Fibroblast of lung (primary cell): Measurements from ENCODE around the gene ZNF552. TPM values are rescaled to one million over a fixed set of nuclear protein-coding genes. Genes with fewer than 3 reads are reported as not detected.

ENCODE experiments used
- DNase-seq, 2 donors: peaks; one replicate each; pipeline versions ENCODE4 v3.0.0 to v3.0.0-alpha.2; 2010; ENCODE audit warnings: low read depth in 2 of 2
- H2AFZ ChIP-seq: 2 replicates; pipeline ENCODE4 v1.5.1; 2012; ENCODE audit warnings: low read length, control low read depth, inconsistent platforms
- H3K27ac ChIP-seq: 2 replicates; pipeline ENCODE4 v1.5.1; 2011; ENCODE audit warnings: low read length, control low read depth; ENCODE audit not compliant: insufficient read depth
- H3K27me3 ChIP-seq: 2 replicates; pipeline ENCODE4 v1.5.1; 2011; ENCODE audit warnings: mild to moderate bottlenecking, low read length; ENCODE audit not compliant: control insufficient read depth, insufficient read depth
- H3K36me3 ChIP-seq: 2 replicates; pipeline ENCODE4 v1.5.1; 2011; ENCODE audit warnings: low read length; ENCODE audit not compliant: control insufficient read depth, insufficient read depth
- H3K4me1 ChIP-seq: 2 replicates; pipeline ENCODE4 v1.5.1; 2011; ENCODE audit warnings: low read length; ENCODE audit not compliant: control insufficient read depth, insufficient read depth; ENCODE audit errors: extremely low read depth
- H3K4me2 ChIP-seq: 2 replicates; pipeline ENCODE4 v1.5.1; 2011; ENCODE audit warnings: low read length, control low read depth; ENCODE audit not compliant: insufficient read depth; ENCODE audit errors: extremely low read depth
- H3K4me3 ChIP-seq, 4 experiments: fragments of 200-600 bp in 1 of 4; sonication (generic) in 1 of 4; replicated peaks in 1 of 4; 2 replicates each; pipeline ENCODE4 v1.5.1; 2011 to 2016; ENCODE audit warnings: low read length in 4 of 4, low read depth in 3 of 4, mild to moderate bottlenecking in 3 of 4, control low read depth in 2 of 4, inconsistent platforms in 1 of 4, mixed read lengths in 1 of 4; ENCODE audit not compliant: insufficient read depth in 1 of 4; ENCODE audit errors: control extremely low read depth in 1 of 4
- H3K79me2 ChIP-seq: 2 replicates; pipeline ENCODE4 v1.5.1; 2012; ENCODE audit warnings: mild to moderate bottlenecking, low read length, inconsistent platforms; ENCODE audit not compliant: control insufficient read depth, insufficient read depth
- H3K9ac ChIP-seq: 2 replicates; pipeline ENCODE4 v1.5.1; 2011; ENCODE audit warnings: mild to moderate bottlenecking, low read length, control low read depth; ENCODE audit not compliant: insufficient read depth
- H3K9me3 ChIP-seq: 2 replicates; pipeline ENCODE4 v1.5.1; 2012; ENCODE audit warnings: low read depth, low read length; ENCODE audit not compliant: control insufficient read depth, insufficient read depth
- H4K20me1 ChIP-seq: 2 replicates; pipeline ENCODE4 v1.5.1; 2011; ENCODE audit warnings: low read length; ENCODE audit not compliant: control insufficient read depth, insufficient read depth; ENCODE audit errors: extremely low read depth
- CTCF ChIP-seq, 2 donors: IDR thresholded peaks in 1 of 2; conservative IDR thresholded peaks in 1 of 2; 1 replicate in 1 of 2; 2 replicates in 1 of 2; pipeline ENCODE4 v1.5.1; 2011 to 2012; ENCODE audit warnings: low read length in 2 of 2, control low read depth in 1 of 2, inconsistent platforms in 1 of 2, low read depth in 1 of 2, mild to moderate bottlenecking in 1 of 2
- EZH2 ChIP-seq: IDR thresholded peaks from 2 replicates; pipeline ENCODE4 v1.5.1; 2012; ENCODE audit warnings: low read length, control low read depth, mild to moderate bottlenecking; ENCODE audit errors: missing control alignments
- polyA plus RNA-seq, 2 donors: library from polyadenylated mRNA; depleted of rRNA in 1 of 2; stranded (reverse) in 1 of 2; unstranded in 1 of 2; fragments of >200 nt; gene quantifications; 2 replicates each; pipeline ENCODE4 v1.2.1, GENCODE V29; 2011 to 2012; ENCODE audit warnings: missing spikeins in 1 of 2
- total RNA-seq: library from RNA; depleted of rRNA; stranded (reverse); fragments of >200 nt; gene quantifications from 2 replicates; pipeline ENCODE4 v1.2.1, GENCODE V29; 2014

The ZNF552 gene
- total and polyA plus RNA-seq, 2 donors (not counting 1 experiment from before 2014, with no cell fraction given): 1.9 to 3.8 TPM

DNA sequence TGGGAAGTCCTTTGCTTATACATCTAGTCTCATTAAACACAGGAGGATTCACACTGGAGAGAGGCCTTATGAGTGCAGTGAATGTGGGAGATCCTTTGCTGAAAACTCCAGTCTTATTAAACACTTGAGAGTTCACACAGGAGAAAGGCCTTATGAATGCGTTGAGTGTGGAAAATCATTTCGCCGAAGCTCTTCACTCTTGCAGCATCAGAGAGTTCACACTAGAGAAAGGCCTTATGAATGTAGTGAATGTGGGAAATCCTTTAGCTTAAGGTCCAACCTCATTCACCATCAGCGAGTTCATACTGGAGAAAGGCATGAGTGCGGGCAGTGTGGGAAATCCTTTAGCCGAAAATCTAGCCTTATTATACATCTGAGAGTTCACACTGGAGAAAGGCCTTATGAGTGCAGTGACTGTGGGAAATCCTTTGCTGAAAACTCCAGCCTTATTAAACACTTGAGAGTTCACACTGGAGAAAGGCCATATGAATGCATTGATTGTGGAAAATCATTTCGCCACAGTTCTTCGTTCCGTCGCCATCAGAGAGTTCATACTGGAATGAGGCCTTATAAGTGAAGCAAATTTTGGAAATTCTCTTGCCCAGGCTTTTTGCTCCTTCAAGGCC lies 35.4 kb downstream of the ZNF552 start:
- H3K27me3 ChIP-seq: no peaks in the 10 kb centered on the region
- peak; percentile 12 to 21 for DNase-seq
- H3K4me2 ChIP-seq: no peak overlapping the region
- H3K9me3 ChIP-seq: peaks cover 6% of the 10 kb centered on the region
- H3K36me3 ChIP-seq: peaks cover 15% of the 10 kb centered on the region
- H2AFZ ChIP-seq: no peak overlapping the region
- no peaks in the 10 kb centered on the region for H3K4me1 ChIP-seq
- no peak overlapping the region for H3K9ac ChIP-seq
- TF ChIP-seq CTCF (conservative IDR thresholded peaks at IDR 0.05 in 1 of 2, IDR thresholded peaks at IDR 0.05 in 1 of 2; ENCODE audit: low read depth in 1 of 2, low read length in 2 of 2): no peak
- TF ChIP-seq EZH2: no peak
- H4K20me1 ChIP-seq: no peaks in the 10 kb centered on the region
- no peak overlapping the region for H3K27ac ChIP-seq
- H3K79me2 ChIP-seq: peaks cover 29% of the 10 kb centered on the region
- no peak overlapping the region for H3K4me3 ChIP-seq

GRCh38 chr19:57778336-57778735 lies 36.4 kb downstream of the ZNF552 start:
- Histone ChIP-seq H3K27me3 (no peaks in the 10 kb centered on the region), H3K36me3 (peaks cover 15% of the 10 kb centered on the region), H3K4me2 (no peak overlapping the region), H3K4me3 (no peak overlapping the region), H3K9me3 (peaks cover 6% of the 10 kb centered on the region), H2AFZ (no peak overlapping the region), H3K4me1 (no peaks in the 10 kb centered on the region), H3K27ac (no peak overlapping the region), H4K20me1 (no peaks in the 10 kb centered on the region), H3K9ac (no peak overlapping the region), H3K79me2 (peaks cover 35% of the 10 kb centered on the region)
- TF ChIP-seq CTCF (conservative IDR thresholded peaks at IDR 0.05 in 1 of 2, IDR thresholded peaks at IDR 0.05 in 1 of 2; ENCODE audit: low read depth in 1 of 2, low read length in 2 of 2): no peak
- no peak for TF ChIP-seq EZH2
- DNase-seq: no peak

DNA sequence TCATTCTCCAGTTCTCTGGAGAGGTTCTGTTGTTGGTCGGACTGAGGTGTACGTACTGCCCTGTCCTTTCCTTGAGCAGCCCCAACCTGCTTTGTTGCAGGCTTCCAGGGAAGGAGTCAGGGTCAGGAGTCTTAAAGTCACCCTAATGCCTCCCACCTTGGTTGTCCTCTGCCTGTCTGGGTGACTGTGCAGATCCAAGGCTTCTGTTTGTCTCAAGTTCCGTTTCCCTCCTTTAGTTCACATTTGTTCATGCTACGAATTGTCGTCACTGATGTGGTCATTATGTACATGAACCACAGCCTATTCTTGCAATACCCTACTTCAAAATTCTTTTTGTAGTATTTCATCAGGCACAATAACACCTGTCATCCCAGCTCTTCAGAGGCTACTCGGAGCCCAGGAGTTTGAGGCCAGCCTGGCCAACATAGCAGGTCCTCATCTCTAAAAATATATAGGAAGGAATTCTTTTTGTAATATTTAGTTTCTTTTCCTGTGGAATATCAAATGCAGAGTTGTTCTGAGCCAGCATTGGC lies 37.9 kb downstream of the ZNF552 start:
- H3K9ac ChIP-seq: no peak overlapping the region
- peaks cover 6% of the 10 kb centered on the region for H3K9me3 ChIP-seq
- no peak for DNase-seq
- H4K20me1 ChIP-seq: no peaks in the 10 kb centered on the region
- H3K27ac ChIP-seq: no peak overlapping the region
- H2AFZ ChIP-seq: no peak overlapping the region
- TF ChIP-seq EZH2 (no peak), CTCF (conservative IDR thresholded peaks at IDR 0.05 in 1 of 2, IDR thresholded peaks at IDR 0.05 in 1 of 2; ENCODE audit: low read depth in 1 of 2, low read length in 2 of 2) (no peak)
- peaks cover 48% of the 10 kb centered on the region for H3K79me2 ChIP-seq
- peaks cover 18% of the 10 kb centered on the region for H3K36me3 ChIP-seq
- no peak overlapping the region for H3K4me2 ChIP-seq
- H3K4me3 ChIP-seq: no peak overlapping the region
- H3K4me1 ChIP-seq: no peaks in the 10 kb centered on the region
- no peaks in the 10 kb centered on the region for H3K27me3 ChIP-seq
